IMR-90 (cell line): ENCODE measurements around the gene YPEL2. TPM values are rescaled to one million over a fixed set of nuclear protein-coding genes. Genes with fewer than 3 reads are reported as not detected.

ENCODE experiments used
- ATAC-seq: fragments of 200-7000 bp; cut with Tn5 transposase; 2 replicates; pipeline ENCODE4 v1.9.1; 2020; ENCODE audit warnings: low read depth, mild to moderate bottlenecking, moderate library complexity
- BruUV-seq: library from RNA; stranded (reverse); fragments of 400-500 nt; replicated peaks from 2 replicates; lab custom pipeline; 2021; lab: Mats Ljungman, UMichigan
- CTCF ChIA-PET: fragments of 300-600 bp; formaldehyde crosslinking; extraction: SDS; loops from one replicate; lab custom pipeline; 2021; ENCODE audit warnings: antibody characterized with exemption; lab: Yijun Ruan, JAX
- POLR2A ChIA-PET: fragments of 300-600 bp; sonication (Branson Sonifier 250); formaldehyde crosslinking; loops from one replicate; lab custom pipeline; 2022; ENCODE audit warnings: antibody characterized with exemption; ENCODE audit not compliant: unreplicated experiment; lab: Charles Lee
- DNase-seq: peaks from one replicate; pipeline ENCODE4 v3.0.0; 2013
- H2AFZ ChIP-seq: replicated peaks from 2 replicates; pipeline ENCODE3; 2013; ENCODE audit warnings: low read length, mild to moderate bottlenecking; ENCODE audit not compliant: poor library complexity
- H2AK5ac ChIP-seq: 2 replicates; pipeline ENCODE4 v1.6.1; 2013; ENCODE audit warnings: low read depth, low read length, inconsistent platforms
- H2AK9ac ChIP-seq: replicated peaks from 2 replicates; pipeline ENCODE3; 2013; ENCODE audit warnings: mild to moderate bottlenecking, low read depth, low read length, moderate library complexity; ENCODE audit not compliant: poor library complexity
- H2BK120ac ChIP-seq: 2 replicates; pipeline ENCODE4 v1.6.1; 2013; ENCODE audit warnings: low read depth, low read length, inconsistent platforms
- H2BK15ac ChIP-seq: 3 replicates; pipeline ENCODE4 v1.6.1; 2013; ENCODE audit warnings: low read depth, low read length, inconsistent platforms
- H2BK20ac ChIP-seq: 2 replicates; pipeline ENCODE4 v1.6.1; 2013; ENCODE audit warnings: low read depth, mild to moderate bottlenecking, inconsistent platforms, low read length, moderate library complexity
- H2BK5ac ChIP-seq: 2 replicates; pipeline ENCODE4 v1.6.1; 2013; ENCODE audit warnings: mild to moderate bottlenecking, low read depth, low read length, inconsistent platforms; ENCODE audit not compliant: poor library complexity, severe bottlenecking
- H3K14ac ChIP-seq: replicated peaks from 2 replicates; pipeline ENCODE4 v1.6.1; 2013; ENCODE audit warnings: low read depth, low read length, inconsistent platforms
- H3K18ac ChIP-seq: 2 replicates; pipeline ENCODE4 v1.6.1; 2013; ENCODE audit warnings: low read depth, low read length, control low read depth
- H3K23ac ChIP-seq: 2 replicates; pipeline ENCODE4 v1.6.1; 2013; ENCODE audit warnings: low read depth, low read length, inconsistent platforms
- H3K27ac ChIP-seq: 2 replicates; pipeline ENCODE4 v1.5.1; 2013; ENCODE audit warnings: mild to moderate bottlenecking, control low read depth, low read length; ENCODE audit not compliant: insufficient read depth
- H3K27me3 ChIP-seq: 2 replicates; pipeline ENCODE4 v1.6.1; 2013; ENCODE audit warnings: low read length; ENCODE audit not compliant: control insufficient read depth, insufficient read depth
- H3K36me3 ChIP-seq: 2 replicates; pipeline ENCODE4 v1.6.1; 2013; ENCODE audit warnings: low read length, mixed read lengths; ENCODE audit not compliant: control insufficient read depth, insufficient read depth
- H3K4ac ChIP-seq: 2 replicates; pipeline ENCODE4 v1.6.1; 2013; ENCODE audit warnings: low read depth, low read length, inconsistent platforms
- H3K4me1 ChIP-seq: 2 replicates; pipeline ENCODE4 v1.6.1; 2013; ENCODE audit warnings: low read length, mixed read lengths; ENCODE audit not compliant: control insufficient read depth, insufficient read depth
- H3K4me2 ChIP-seq: 2 replicates; pipeline ENCODE4 v1.6.1; 2013; ENCODE audit warnings: low read depth, mild to moderate bottlenecking, control low read depth, low read length, moderate library complexity
- H3K4me3 ChIP-seq: 2 replicates; pipeline ENCODE4 v1.5.1; 2013; ENCODE audit warnings: low read depth, mild to moderate bottlenecking, control low read depth, low read length, moderate library complexity; ENCODE audit not compliant: insufficient read depth
- H3K56ac ChIP-seq: 2 replicates; pipeline ENCODE4 v1.6.1; 2013; ENCODE audit warnings: low read length, inconsistent platforms; ENCODE audit not compliant: insufficient read depth; ENCODE audit errors: extremely low read depth
- H3K79me1 ChIP-seq, 2 experiments: 2 replicates each; pipeline ENCODE4 v1.6.1; 2013; ENCODE audit warnings: low read length in 2 of 2, inconsistent platforms in 1 of 2, low read depth in 1 of 2
- H3K9ac ChIP-seq: 2 replicates; pipeline ENCODE4 v1.6.1; 2013; ENCODE audit warnings: low read depth, low read length, control low read depth
- H3K9me1 ChIP-seq: 2 replicates; pipeline ENCODE4 v1.6.1; 2013; ENCODE audit warnings: low read length, inconsistent platforms; ENCODE audit not compliant: insufficient read depth
- H3K9me3 ChIP-seq: 2 replicates; pipeline ENCODE4 v1.6.1; 2013; ENCODE audit warnings: low read length; ENCODE audit not compliant: control insufficient read depth, insufficient read depth
- H4K20me1 ChIP-seq: 2 replicates; pipeline ENCODE4 v1.6.1; 2013; ENCODE audit warnings: low read length, inconsistent platforms; ENCODE audit not compliant: insufficient read depth
- H4K5ac ChIP-seq: 2 replicates; pipeline ENCODE4 v1.6.1; 2013; ENCODE audit warnings: mild to moderate bottlenecking, low read depth, low read length, control low read depth
- H4K8ac ChIP-seq, 2 experiments: 2 replicates each; pipeline ENCODE4 v1.6.1; 2013; ENCODE audit warnings: low read depth in 2 of 2, low read length in 2 of 2, control low read depth in 1 of 2, inconsistent platforms in 1 of 2
- H4K91ac ChIP-seq: 2 replicates; pipeline ENCODE4 v1.6.1; 2013; ENCODE audit warnings: low read depth, low read length, inconsistent platforms; ENCODE audit not compliant: insufficient read depth
- BHLHE40 ChIP-seq: fragments of 150-350 bp; IDR thresholded peaks from 2 replicates; pipeline ENCODE4 v1.6.1; 2016; ENCODE audit warnings: mild to moderate bottlenecking, low read depth, low read length
- CEBPB ChIP-seq: IDR thresholded peaks from 2 replicates; pipeline ENCODE4 v1.6.1; 2012; ENCODE audit warnings: low read depth, low read length, improper control_type of control experiment
- CTCF ChIP-seq: conservative IDR thresholded peaks from 2 replicates; pipeline ENCODE4 v1.5.1; 2012; ENCODE audit warnings: mild to moderate bottlenecking, low read depth, low read length, improper control_type of control experiment
- ELK1 ChIP-seq: fragments of 150-350 bp; IDR thresholded peaks from 2 replicates; pipeline ENCODE4 v1.6.1; 2016; ENCODE audit warnings: low read depth, mild to moderate bottlenecking, low read length, moderate library complexity, borderline replicate concordance
- MAFK ChIP-seq: IDR thresholded peaks from 2 replicates; pipeline ENCODE4 v1.6.1; 2012; ENCODE audit warnings: low read depth, low read length, improper control_type of control experiment
- MAZ ChIP-seq: IDR thresholded peaks from 2 replicates; pipeline ENCODE4 v1.6.1; 2012; ENCODE audit warnings: low read depth, mild to moderate bottlenecking, low read length, improper control_type of control experiment, moderate library complexity, borderline replicate concordance
- MXI1 ChIP-seq: IDR thresholded peaks from 2 replicates; pipeline ENCODE4 v1.6.1; 2012; ENCODE audit warnings: low read depth, mild to moderate bottlenecking, low read length, moderate library complexity, borderline replicate concordance
- NFE2L2 ChIP-seq: fragments of 150-350 bp; IDR thresholded peaks from 2 replicates; pipeline ENCODE4 v1.6.1; 2016; ENCODE audit warnings: low read depth, mild to moderate bottlenecking, low read length
- POLR2A ChIP-seq: IDR thresholded peaks from 2 replicates; pipeline ENCODE4 v1.6.1; 2012; ENCODE audit warnings: mild to moderate bottlenecking, low read depth, low read length
- RAD21 ChIP-seq: IDR thresholded peaks from 2 replicates; pipeline ENCODE4 v1.6.1; 2012; ENCODE audit warnings: low read length, improper control_type of control experiment
- SMC3 ChIP-seq: fragments of 150-350 bp; IDR thresholded peaks from 2 replicates; pipeline ENCODE4 v1.6.1; 2016; ENCODE audit warnings: low read depth, mild to moderate bottlenecking, antibody characterized with exemption, low read length, moderate library complexity
- WGBS, 2 experiments: methylation state at CpG; one replicate each; pipeline versions ENCODE4 v1.1.5 to v1.1.7; 2013; ENCODE audit warnings: missing lambda C conversion rate in 2 of 2; ENCODE audit not compliant: insufficient read length in 1 of 2; ENCODE audit errors: extremely low coverage in 2 of 2; 5-methylcytosine and 5-hydroxymethylcytosine counted together
- dilution Hi-C: fragments of 300-500 bp; cut with HindIII; formaldehyde crosslinking; loops from one replicate; pipeline ENCODE4 v1.14.3; 2018; ENCODE audit warnings: low sequenced_read_pairs; ENCODE audit not compliant: unreplicated experiment
- in situ Hi-C: fragments of 300-500 bp; cut with MboI; formaldehyde crosslinking; loops from 3 replicates; pipeline ENCODE4 v1.14.3; 2019; ENCODE audit warnings: low sequenced_read_pairs, inconsistent platforms, mixed read lengths
- intact Hi-C: fragments of 100-400 bp; cut with micrococcal nuclease; formaldehyde crosslinking; loops from 2 replicates; pipeline ENCODE4 v1.10.0; 2022
- polyA plus RNA-seq, 3 experiments: library from polyadenylated mRNA; depleted of rRNA; stranded (reverse); fragments of >200 nt; gene quantifications; 2 replicates each; pipeline ENCODE4 v1.2.3, GENCODE V29; 2012; ENCODE audit warnings: low replicate concordance in 1 of 3
- total RNA-seq: library from RNA; depleted of rRNA; stranded (reverse); fragments of >200 nt; gene quantifications from 2 replicates; pipeline ENCODE4 v1.2.3, GENCODE V29; 2012
- TF ChIP-seq, protein P1 (sequence below): fragments of 150-350 bp; IDR thresholded peaks from 2 replicates; pipeline ENCODE4 v1.6.1; 2017; ENCODE audit warnings: mild to moderate bottlenecking, antibody characterized with exemption, low read length, low read depth

Gene YPEL2
- total and polyA plus RNA-seq, 2 of the 4 experiments (the other 2 are of a cell fraction): 2.3 to 3.4 TPM

DNA sequence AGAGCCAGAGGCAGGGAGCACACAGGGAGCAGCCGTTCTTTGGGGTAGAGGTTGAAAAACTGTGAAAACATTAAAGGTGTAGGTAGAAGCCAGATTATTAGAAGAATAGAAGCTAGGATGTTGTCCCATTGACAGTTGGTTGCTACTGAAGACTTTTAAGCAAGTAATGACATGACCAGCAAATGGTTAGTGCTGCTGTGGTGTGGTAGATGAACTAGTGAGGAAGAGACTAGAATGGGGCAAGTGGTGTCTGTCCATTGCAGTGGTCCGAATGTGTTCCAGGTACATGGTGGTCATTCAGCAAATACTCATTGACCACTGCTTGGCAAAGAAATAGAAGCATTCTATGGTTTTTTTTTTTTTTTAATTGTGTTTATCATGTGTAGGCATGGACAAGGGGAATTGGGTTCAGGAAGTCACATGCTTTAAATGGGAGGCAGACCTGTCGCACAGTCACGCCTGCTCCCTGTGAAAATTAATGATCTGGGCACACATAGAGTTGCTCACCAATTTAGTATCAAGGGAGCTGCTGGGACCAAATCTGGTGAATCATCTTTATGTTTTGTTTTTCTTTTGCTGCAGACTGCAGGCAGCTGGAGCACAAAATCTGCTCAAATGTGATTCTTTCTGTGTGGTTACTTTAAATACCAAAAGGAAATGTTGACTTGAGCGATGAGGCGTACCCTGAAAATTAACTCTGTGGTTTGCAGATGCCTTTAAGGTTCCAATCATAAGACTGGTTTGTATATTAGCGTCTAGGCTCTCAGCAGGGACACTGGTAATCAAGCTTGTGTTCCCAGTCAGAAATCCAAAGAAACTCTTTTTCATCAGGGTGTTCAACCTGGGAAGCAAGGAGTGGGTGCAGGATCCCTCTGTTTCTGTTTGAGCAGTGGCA is 30.7 kb downstream of the YPEL2 start:
- H2BK5ac ChIP-seq: peak overlapping the region; percentile 71
- H3K27ac ChIP-seq: peak overlapping the region; percentile 78; the same call in 1 of the 2 replicates
- peak overlapping the region; percentile 47; the same call in 1 of the 2 replicates for H4K91ac ChIP-seq
- H2AK9ac ChIP-seq: no peak overlapping the region
- H3K9ac ChIP-seq: 0 out of 2 replicates have a peak overlapping the region, but pooled peaks have one; percentile 24
- peak overlapping the region; percentile 64; the same call in 1 of the 2 replicates for H2AK5ac ChIP-seq
- no peaks in the 10 kb centered on the region; a peak in 1 of 4 replicates for H3K79me1 ChIP-seq
- intact Hi-C loops: loop anchor here (5.0 kb wide), 1 partner anchor 45 kb away; no protein-coding TSS in a partner anchor
- ATAC-seq: peak; percentile 83
- WGBS, 2 experiments: 33% methylated on average over 3 of the region's 7 CpGs; no CpG with 5 or more reads in 1 of the 2 experiments
- in situ Hi-C loops: no loop called here
- DNase-seq: peak; percentile 93
- H3K36me3 ChIP-seq: no peaks in the 10 kb centered on the region
- H3K4ac ChIP-seq: peak overlapping the region; percentile 70
- H3K4me2 ChIP-seq: peak overlapping the region; percentile 92
- ChIA-PET POLR2A (no interaction called here), CTCF (interaction anchor here (0.6 kb wide), 1 partner anchor 32 kb away, joined by 4 read pairs; no protein-coding TSS in a partner anchor)
- peaks cover 11% of the 10 kb centered on the region for H3K9me1 ChIP-seq
- peak overlapping the region; percentile 34; the same call in 1 of the 3 replicates for H2BK15ac ChIP-seq
- no peaks in the 10 kb centered on the region for H3K9me3 ChIP-seq
- H3K56ac ChIP-seq: peak overlapping the region; percentile 16; the same call in 1 of the 2 replicates
- BruUV-seq: no TSS peak
- H3K27me3 ChIP-seq: no peaks in the 10 kb centered on the region
- peaks cover 11% of the 10 kb centered on the region; the same call in 1 of the 2 replicates for H4K20me1 ChIP-seq
- H3K23ac ChIP-seq: peak overlapping the region; percentile 34; the same call in 1 of the 2 replicates
- H2BK120ac ChIP-seq: peak overlapping the region; percentile 58; the same call in 1 of the 2 replicates
- no peak overlapping the region for H2AFZ ChIP-seq
- H4K5ac ChIP-seq: peak overlapping the region; percentile 71
- dilution Hi-C loops: no loop called here
- H3K18ac ChIP-seq: peak overlapping the region; percentile 75
- H3K4me1 ChIP-seq: peaks cover 35% of the 10 kb centered on the region
- peak overlapping the region; percentile 70 for H2BK20ac ChIP-seq
- peak overlapping the region; percentile 25 for H3K14ac ChIP-seq
- peak overlapping the region in 1 of 2 experiments; percentile 33; a peak in 2 of 4 replicates for H4K8ac ChIP-seq
- no peak overlapping the region for H3K4me3 ChIP-seq
- TF ChIP-seq MAFK (no peak), MXI1 (no peak), POLR2A (no peak), NFE2L2 (no peak), SMC3 (no peak), MAZ (no peak), CTCF (no peak), CEBPB (no peak), BHLHE40 (peak; percentile 89), ELK1 (no peak), RAD21 (no peak)
- TF ChIP-seq, protein P1, sequence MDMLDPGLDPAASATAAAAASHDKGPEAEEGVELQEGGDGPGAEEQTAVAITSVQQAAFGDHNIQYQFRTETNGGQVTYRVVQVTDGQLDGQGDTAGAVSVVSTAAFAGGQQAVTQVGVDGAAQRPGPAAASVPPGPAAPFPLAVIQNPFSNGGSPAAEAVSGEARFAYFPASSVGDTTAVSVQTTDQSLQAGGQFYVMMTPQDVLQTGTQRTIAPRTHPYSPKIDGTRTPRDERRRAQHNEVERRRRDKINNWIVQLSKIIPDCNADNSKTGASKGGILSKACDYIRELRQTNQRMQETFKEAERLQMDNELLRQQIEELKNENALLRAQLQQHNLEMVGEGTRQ: 0 out of 2 replicates have a peak, but pooled peaks have one; percentile 15
